GM19324 (cell line): ENCODE measurements around the gene HDLBP.
"Not testable (repeated sequence)": the region's sequence is repeated elsewhere in the genome, so short reads cannot be mapped to it uniquely, and the experiment has no call there.

ENCODE experiments used
- ATAC-seq: cut with Tn5 transposase; IDR thresholded peaks from one replicate; pipeline ENCODE4 v1.9.1; 2021; ENCODE audit warnings: mild to moderate bottlenecking, moderate library complexity; ENCODE audit not compliant: unreplicated experiment, low FRiP score

Gene HDLBP

GRCh38 chr2:241308832-241309500, 6.5 kb downstream of the HDLBP start:
- no peak for ATAC-seq

DNA sequence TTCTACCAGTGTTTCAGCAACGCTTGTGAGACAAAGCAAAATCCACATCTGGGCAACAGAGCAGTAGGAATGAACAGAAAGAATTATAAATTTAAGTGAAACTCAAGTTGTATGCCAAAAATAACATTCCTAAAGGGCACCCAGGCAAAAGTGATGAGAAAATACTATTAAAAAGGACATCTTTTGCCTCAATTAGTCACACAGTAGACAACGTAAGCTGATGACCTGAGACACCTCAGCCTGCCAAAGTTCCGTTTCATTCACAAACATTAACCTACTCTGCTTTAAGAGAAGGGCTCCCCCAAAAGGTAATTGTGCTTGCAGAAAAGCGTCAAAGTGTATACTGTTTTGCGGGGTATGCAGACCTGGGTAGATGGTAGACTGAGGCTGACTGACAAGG, 7.2 kb downstream of the HDLBP start:
- no peak for ATAC-seq

- no peak for ATAC-seq
Observed at GRCh38 chr2:241307055-241307454, 8.4 kb downstream of the HDLBP start.

DNA sequence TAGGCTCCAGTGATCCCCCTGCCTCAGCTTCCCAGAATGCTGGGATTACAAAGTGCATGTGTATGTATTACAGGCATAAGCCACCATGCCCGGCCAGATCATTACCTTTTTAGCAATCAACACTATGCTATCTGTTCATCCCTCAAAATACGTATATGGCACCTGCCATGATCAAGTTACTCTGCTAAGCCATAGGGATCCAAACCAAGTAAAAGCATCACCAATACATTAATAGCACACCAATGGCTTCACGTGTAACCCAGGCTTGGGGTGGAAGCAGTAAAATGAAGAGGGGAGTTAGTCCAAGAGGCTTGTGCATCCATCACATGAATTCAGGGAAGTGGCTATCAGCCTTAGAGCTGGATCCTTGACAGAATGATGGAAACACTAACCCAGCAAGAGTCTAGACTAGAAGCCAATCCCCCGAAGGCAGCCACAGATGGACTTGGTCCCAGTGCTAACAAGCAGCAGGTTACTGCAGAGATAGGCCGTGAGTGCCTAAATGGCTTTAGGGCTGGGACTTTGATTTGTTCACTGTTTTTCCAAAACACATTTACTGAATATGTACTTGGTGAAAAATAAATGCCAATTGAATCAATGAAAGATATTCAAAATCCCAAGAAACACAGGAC, 11.3 kb downstream of the HDLBP start:
- ATAC-seq = no peak

DNA sequence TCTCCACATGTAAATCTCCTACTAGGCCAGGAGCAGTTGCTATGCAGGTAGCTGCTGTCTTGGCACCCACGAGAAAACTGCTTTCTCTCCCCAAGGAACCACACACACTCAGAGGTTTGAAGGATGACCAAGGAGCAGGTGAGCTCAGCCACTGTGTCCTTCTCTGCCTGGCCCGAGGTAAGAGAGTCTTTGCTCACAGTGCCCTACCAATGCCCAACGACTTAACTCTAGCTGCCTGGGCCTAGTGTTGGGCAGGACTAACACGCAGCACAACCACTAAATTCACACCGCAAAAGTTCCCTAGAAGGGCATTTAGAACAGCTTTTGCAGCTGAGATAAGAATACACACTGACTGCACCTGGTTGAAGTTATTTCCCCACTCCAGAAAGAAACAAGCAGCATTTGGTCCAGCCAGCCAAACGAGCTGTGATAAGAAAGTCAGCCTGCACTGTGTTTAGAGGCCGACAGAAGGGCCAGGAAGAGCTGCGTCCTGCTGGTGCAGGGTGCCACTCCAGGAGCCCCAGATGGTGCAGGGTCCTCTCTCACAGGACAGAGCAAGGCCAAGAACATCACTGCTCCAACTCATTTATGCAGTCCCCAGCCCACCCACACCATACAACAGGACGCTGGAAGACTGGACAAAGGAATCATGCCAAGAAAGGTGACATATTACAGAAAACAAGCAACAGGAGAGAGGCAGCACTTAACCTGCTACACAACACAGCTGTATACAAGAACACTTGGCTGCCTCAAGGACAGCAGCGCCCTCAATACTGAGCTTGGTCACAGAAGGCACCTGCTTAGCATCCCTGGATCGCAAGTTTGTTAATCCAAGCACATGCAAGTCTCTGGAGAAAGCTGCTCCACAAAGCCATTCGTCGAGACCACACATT, 12.5 kb downstream of the HDLBP start:
- no peak for ATAC-seq

DNA sequence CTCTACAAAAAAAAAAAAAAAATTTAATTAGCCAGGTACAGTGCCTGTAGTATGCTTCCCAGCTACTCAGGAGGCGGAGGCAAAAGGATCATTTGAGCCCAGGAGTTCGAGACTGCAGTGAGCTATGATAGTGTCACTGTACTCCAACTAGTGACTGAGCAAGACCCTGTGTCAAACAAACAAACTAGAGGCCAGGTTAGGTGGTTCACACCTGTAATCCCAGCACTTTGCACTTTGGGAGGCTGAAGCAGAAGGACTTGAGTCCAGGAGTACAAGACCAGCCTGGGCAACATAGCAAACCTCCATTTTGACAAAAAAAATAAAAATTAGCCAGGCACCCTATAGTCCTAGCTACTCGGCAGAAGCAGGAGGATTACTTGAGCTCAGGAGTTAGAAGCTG, 13.4 kb downstream of the HDLBP start:
- no peak for ATAC-seq

- no peak for ATAC-seq
Observed at GRCh38 chr2:241300000-241300399, 15.5 kb downstream of the HDLBP start.

DNA sequence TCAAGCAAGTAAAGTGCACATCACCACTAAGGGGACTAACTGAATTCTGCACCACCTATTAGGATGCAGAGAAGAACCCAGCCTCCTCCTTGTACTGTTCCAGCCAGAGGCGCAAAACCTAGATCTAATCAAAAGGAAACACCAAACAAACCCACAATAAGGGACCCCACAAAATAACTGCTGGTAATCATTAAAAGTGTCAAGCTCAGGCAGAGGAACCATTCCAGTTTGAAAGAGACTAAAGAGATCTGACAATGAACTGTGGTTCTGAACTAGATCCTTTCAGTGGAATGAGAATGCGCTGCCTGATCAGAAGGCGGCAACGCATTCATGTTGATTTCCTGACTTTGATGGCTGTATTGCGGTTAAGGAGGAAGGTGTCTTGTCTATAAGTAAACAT, 16.8 kb downstream of the HDLBP start:
- no peak for ATAC-seq

DNA sequence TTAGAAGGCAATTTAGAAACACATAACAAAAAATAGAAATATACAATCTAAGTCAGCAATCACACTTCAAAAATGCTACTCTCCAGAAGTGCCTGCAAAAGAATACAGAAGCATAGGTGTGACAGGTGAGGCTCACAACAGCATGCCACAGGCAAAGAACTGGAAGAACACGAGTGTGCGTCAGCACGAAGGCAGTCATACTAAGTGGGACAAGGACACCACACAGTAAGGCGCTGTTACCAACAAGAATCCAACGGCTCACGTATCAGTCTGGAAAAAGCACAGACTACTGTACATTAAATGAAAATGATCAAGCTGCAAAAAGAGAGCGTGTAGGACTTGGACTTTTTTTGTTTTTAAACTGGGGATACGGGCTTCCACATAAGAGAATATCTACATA, 18.7 kb downstream of the HDLBP start:
- ATAC-seq = no peak

- ATAC-seq = no peak
Observed at GRCh38 chr2:241295326-241296095, 20.0 kb downstream of the HDLBP start.

GRCh38 chr2:241293378-241293797, 22.1 kb downstream of the HDLBP start:
- not testable (repeated sequence) for ATAC-seq

DNA sequence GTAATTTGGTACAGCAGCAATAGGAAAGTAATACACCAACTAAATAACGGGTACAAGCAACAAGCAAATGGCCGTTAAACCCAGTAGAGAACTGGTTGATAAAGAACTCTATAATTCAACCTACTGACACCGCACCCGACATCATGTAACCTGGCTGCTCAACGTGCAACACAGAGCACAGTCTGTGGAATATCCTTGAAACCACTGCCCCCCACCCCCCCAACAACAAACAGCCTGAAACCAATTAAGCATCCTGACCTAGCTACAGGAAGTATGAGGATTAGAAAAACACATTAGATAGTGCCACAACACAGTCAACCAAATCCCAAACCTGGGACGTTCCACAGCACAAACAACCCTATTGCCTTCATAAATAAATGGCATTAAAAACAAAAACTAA, 23.5 kb downstream of the HDLBP start:
- no peak for ATAC-seq

- ATAC-seq = no peak
Observed at GRCh38 chr2:241291153-241291552, 24.3 kb downstream of the HDLBP start.

- ATAC-seq = no peak
Observed at GRCh38 chr2:241289597-241289996, 25.9 kb downstream of the HDLBP start.

- no peak for ATAC-seq
Observed at GRCh38 chr2:241289053-241289452, 26.4 kb downstream of the HDLBP start.

DNA sequence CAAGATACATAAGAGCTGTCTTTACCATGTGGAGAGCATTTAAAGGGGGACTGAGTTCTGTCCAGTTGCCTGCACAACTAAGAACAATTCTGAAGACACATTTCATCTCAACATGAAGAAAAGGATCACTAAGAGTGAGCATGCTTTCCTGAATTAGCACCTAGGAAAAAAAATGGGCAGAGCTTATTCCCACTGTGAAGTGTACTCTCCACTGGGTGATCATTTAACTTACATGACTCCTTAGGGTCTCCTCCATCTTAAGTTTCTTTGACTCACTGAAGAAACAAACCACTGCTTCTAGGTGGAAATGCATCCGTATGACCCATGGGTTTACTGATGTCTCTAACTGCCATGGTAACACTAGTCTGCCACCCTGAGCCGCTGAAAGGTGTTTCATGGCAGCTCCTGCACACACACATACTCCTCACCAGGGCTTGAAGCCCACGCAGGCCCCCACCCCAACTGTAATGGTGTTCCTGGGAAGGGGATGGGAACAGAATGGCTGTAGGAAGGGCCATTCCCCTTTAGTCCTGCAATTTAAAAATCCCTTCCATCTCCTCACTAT, 27.1 kb downstream of the HDLBP start:
- no peak for ATAC-seq

GRCh38 chr2:241286348-241287090, 29.0 kb downstream of the HDLBP start:
- ATAC-seq = no peak

DNA sequence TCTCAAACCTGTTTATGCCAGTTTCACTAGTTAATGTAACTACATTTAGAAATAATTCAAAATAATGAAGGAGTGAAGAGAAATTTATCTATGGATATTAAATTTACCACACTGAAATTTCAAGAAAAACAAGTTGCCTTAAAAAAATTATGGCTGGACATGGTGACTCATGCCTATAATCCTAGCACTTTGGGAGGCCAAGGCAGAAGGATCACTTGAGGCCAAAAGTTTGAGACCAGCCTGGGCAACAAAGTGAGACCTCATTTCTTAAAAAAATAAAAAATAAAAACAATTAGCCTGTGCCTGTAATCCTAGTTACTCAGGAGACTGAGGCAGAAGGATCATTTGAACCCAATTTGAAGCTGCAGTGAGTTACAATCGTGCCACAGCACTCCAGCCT, 29.9 kb downstream of the HDLBP start:
- no peak for ATAC-seq

DNA sequence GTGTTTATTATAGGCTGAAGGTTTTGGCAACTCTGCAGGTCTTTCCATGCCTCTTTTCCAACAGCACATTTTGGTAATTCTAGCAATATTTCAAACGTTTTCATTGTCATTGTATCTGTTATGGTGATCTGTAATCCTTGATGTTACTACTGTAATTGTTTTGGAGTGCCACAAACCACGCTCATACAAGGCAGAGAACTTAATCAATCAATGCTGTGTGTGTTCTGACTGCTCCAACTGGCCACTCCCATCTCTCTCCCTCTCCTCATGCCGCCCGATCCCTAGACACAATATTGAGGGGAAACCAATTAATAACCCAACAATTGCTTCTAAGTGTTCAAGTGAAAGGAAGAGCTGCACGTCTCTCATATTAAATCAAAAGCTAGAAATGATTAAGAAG, 32.9 kb downstream of the HDLBP start:
- no peak for ATAC-seq

GRCh38 chr2:241280291-241280690, 35.2 kb downstream of the HDLBP start:
- no peak for ATAC-seq
